RPMI8226 (cell line): ENCODE measurements around the gene KRT80.

ENCODE experiments used
- DNase-seq: peaks from one replicate; pipeline ENCODE4 v3.0.0-alpha.2; 2015

Gene KRT80

GRCh38 chr12:52126605-52127578, 64.9 kb downstream of the KRT80 start:
- DNase-seq: no peak

GRCh38 chr12:52126050-52126604, 65.7 kb downstream of the KRT80 start:
- no peak for DNase-seq

- DNase-seq: no peak
Measured at GRCh38 chr12:52125476-52125900, 66.3 kb downstream of the KRT80 start.

- no peak for DNase-seq
Measured at GRCh38 chr12:52123487-52124186, 68.2 kb downstream of the KRT80 start.

GRCh38 chr12:52122904-52123303, 68.9 kb downstream of the KRT80 start:
- no peak for DNase-seq

GRCh38 chr12:52122540-52122871, 69.3 kb downstream of the KRT80 start:
- DNase-seq: no peak

GRCh38 chr12:52121824-52122539, 69.8 kb downstream of the KRT80 start:
- DNase-seq: peak; percentile 83

GRCh38 chr12:52120951-52121823, 70.6 kb downstream of the KRT80 start:
- DNase-seq: no peak

GRCh38 chr12:52119398-52120254, 72.2 kb downstream of the KRT80 start:
- peak; percentile 97 for DNase-seq
